Limb (tissue), 2 donors: ENCODE results near the gene SNED1.

Source experiments
- DNase-seq, 2 donors: peaks; one replicate each; pipeline ENCODE4 v3.0.0-alpha.2; 2016; ENCODE audit errors: extremely low spot score in 2 of 2

Gene SNED1

DNA sequence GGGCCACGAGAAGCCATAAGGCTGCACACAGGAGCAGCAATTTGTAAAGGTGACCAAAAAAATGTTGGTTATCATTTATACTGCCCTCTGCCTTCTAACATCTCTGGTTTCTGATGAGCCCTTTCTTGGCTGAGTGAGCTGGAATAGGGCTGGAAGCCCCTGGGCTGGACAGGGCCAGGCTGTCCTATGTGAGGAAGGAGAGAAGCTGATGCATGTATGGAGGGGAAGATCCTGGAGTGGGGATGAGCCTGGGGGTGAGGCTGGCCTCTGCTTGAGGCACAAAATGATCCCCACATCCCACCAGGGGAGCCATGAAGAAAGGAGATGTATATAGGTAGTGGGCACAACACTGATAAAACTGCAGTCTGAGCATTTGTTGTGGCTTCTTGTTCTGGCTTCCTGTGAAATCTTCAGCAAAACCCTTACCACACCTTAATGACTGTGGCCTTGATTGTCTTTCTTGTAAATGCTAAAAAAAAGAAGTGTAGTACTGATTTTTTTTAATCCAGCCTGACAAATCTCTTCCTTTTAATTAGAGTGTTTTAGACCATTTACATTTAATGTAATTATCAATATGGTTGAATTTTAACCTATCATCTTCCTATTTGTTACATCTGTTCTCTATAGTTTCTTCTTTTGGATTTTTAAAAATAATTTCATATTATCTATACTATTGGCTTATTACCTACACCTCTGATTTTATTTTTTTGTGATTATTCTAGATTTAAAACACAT lies 5.6 kb downstream of the SNED1 start:
- no peak for DNase-seq

DNA sequence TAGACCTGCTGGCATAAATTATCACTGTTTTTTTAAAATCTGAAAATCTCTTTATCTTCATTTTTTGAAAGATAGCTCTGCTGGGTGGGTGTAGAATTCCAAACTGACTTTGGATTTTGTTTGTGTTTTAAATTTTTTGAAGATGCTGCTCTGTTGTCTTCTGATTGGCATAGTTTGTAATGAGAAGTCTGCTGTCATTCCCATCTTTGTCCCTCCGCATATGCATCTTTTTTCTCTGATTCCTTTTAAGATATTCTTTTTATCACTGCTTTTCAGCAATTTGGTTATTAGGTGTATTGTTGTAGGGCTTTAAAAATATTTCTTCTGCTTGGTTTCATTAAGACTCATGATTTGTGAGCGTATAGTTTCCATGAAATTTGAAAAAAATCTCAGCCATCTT lies 7.2 kb downstream of the SNED1 start:
- DNase-seq: no peak

- DNase-seq: no peak
Observed at GRCh38 chr2:241006412-241006811, 8.0 kb downstream of the SNED1 start.

DNA sequence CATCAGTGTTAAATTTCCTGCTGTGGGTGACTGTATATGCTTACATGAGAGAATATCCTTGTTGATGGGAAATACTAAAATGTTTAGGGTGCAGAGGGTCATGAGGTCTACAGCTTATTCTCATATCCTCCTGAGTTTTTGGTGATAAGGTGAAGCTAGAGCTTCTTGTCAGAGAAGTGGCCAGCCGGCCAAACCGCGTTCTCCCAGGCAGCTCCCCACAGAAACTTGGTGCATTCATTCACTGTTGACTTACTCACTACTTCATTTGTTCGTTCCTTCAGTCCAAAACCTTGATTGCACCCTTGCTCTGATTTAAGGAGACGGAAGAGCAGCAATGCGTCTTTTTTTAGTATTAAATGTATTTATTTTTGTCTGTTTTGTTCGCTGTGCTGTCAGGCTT lies 8.7 kb downstream of the SNED1 start:
- DNase-seq: no peak

GRCh38 chr2:241007880-241008710 lies 9.7 kb downstream of the SNED1 start:
- peak in 1 of 2 donors; percentile 28 for DNase-seq

- no peak for DNase-seq
Observed at GRCh38 chr2:241008711-241009121, 10.3 kb downstream of the SNED1 start.

DNA sequence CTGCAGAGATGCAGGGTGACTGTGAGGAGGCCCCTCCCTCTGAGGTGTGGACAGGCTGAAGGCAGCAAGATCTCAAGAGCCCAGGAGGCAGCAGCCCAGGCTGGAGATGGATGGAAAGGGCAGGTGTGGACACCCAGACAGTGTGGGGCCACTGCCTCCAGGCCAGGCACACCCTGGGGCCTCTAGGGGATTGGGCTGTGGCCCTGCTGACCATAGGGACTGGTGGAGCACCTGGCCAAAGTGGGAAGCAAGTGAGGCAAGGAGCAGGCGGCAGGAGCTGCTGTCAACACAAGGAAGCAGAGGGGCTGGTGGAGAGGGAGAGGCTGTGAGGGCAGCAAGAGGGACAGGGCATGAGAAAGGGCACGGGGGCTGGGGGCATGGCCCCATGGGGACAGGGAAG lies 10.8 kb downstream of the SNED1 start:
- DNase-seq: peak in 1 of 2 donors; percentile 28

DNA sequence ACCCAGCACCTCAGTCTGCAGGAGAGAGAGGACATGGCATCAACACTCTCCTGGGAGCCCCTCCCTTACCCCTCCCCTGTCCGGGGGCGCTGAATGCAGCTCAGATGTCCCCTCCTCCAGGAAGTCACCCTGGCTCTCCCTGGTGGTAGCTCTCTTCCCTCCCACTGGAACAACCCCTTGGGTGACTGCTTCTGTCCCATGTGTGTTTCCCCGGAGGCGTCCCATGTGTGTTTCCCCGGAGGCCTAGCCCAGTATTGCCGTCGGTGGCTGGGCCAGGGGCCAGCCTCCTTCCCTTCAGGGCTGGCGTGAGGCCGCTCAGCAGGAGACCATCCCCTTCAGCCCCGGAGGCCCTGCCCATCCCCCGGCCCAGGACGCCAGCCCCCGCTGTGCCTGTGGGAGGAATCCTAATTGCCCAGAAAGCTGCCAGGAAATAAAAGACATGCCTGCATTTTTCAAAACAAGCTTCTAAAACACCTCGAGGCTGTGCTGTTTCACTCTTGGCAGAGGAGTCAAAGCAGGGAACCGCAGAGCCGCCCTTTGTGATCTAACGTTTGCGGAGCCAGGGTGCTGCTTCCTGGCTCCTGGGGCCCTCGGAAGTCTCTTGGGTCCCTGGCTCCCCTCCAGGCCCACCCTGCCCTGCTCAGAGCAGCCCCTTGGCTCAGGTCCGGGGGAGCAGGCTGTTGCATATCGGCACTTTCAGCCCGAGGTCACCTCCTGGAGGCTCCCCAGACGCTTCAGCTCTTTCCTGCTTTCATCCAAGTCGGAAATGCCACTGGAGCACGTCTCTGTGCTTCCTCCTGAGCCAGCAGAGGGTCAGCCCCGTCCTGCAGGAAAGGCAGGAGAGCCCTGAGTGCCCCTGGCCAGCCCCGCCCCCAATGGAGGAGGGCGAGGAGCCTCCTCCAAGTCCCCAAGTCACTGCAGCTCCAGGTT lies 11.4 kb downstream of the SNED1 start:
- DNase-seq: peak; percentile 29 to 68

GRCh38 chr2:241010531-241011295 lies 12.3 kb downstream of the SNED1 start:
- no peak for DNase-seq

- DNase-seq: no peak
Observed at GRCh38 chr2:241011296-241011600, 12.8 kb downstream of the SNED1 start.

DNA sequence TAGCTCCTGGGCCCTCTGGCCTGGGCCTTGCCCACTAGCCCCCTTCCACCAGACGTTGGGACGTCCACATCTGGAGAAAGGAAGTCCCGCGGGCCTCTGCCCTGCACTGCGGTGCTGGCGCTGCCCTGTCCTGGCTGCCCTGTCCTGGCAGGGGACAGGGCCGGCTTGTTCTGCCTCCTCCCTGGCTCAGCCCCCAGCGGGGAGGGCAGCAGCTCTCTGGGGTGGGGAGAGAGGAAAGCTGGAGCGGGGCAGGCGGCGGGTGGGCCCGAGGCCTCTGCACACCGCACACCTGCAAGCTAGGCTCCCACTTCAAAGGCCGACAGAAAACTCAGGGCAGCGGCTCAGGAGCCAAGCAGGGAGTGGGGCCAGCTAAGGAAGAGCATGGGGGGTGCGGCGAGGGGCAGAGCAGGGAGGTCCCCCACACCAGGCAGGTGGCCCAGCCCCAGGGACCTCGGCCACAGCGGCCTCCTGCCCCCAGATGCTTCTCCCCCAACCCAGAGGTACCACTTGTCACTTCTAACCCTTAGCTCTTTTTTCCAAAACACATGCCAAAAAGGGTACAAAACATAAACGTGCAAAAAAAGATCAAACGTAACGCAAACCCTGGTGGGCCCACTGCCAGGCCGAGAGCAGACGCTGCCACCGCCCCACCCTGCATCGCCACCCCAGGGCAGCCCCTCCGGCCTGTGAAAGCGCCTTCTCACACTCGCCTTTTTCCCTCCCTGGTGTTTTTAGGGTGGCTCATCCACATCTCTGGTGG lies 13.5 kb downstream of the SNED1 start:
- peak in 1 of 2 donors; percentile 27 for DNase-seq

DNA sequence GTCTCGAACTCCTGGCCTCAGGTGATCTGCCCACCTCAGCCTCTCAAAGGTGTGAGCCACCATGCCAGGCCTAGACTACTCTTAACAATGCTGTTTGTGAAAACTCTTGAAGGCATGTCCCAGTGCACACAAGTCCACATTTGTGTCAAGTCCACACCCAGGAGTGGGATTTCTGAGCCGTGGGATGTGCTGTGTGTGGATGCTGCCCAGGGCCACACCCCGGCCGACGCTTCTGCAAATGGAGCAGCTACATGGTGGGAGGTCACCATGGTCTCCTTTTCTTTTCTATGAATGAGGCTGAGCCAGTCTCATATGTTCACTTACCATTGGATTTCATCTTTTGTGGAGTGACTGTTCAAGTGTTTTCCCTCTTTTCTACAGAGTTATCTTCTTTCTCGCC lies 15.8 kb downstream of the SNED1 start:
- DNase-seq: no peak

DNA sequence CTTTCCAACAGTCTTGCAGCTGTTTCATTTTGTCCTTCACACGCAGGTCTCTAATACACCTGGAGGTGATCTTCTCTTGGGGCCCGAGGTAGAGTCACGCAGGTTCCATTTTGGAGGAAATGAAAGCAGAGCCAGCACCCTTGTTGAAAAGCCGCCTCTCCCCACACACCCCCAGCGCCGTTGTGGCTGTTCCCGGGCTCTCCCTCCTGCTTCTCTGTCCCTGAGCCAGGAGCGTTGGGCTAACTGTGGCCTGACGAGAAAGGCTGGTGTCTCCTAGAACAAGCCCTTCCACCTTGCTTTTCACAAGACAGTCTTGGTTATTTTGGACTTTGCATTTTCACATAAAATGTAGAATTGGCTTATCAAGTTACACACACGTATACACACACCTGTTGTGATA lies 16.3 kb downstream of the SNED1 start:
- DNase-seq: no peak

DNA sequence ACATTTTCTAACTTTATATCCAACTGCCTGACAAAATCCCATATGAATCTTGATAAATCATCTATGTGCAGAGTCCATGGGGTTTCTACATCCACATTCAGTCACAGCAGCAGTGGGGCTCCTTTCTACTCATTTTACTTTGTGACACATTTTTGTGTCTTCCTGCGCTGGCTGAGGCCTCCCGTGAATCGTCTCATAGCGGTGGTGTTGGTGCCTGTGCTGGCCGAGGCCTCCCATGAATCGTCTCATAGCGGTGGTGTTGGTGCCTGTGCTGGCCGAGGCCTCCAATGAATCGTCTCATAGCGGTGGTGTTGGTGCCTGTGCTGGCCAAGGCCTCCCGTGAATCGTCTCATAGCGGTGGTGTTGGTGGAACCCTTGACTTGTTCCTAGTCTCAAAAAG lies 17.0 kb downstream of the SNED1 start:
- no peak for DNase-seq

- DNase-seq: no peak
Observed at GRCh38 chr2:241017228-241017940, 19.0 kb downstream of the SNED1 start.

GRCh38 chr2:241018051-241018891 lies 19.9 kb downstream of the SNED1 start:
- no peak for DNase-seq

DNA sequence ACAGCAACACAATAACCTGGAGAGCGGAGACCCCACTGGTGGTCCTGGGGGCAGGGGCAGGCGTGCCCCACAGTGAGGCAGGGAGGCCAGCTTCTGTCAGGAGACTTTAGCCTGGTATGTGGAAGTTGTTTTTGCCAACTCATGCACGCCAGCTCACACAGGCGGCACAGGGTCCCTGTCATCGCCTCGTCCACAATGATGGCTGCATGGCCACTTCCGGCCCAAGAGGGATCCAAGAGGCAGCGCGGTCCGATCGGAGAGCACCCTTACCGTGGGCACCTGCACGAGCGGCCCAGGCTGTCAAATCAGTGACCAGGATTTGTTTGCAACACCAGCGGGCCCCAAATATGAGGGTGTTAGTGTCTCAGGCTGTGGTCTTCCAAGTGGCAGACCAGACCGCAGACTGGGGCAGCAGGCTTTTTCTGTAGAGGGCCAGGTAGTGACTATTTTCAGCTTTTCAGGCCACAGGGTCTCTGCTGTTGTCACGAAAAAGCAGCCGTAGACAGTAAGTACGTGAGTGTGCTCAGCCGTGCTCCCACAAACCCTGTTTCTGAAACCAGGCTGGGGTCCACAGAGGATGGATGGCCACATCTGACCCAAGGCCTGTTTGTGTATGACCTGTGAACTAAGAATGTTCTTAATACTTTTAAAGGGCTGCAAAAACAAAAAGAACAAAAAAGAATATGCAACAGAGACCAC lies 21.2 kb downstream of the SNED1 start:
- no peak for DNase-seq

- no peak for DNase-seq
Observed at GRCh38 chr2:241020201-241020600, 21.8 kb downstream of the SNED1 start.
